GM12865 (cell line): ENCODE measurements around the gene TUBB2A.
"Not testable (repeated sequence)": the region's sequence is repeated elsewhere in the genome, so short reads cannot be mapped to it uniquely, and the experiment has no call there.

Experiments used
- DNase-seq: peaks from one replicate; pipeline ENCODE4 v3.0.0; 2010; ENCODE audit warnings: low read depth
- H3K4me3 ChIP-seq: 2 replicates; pipeline ENCODE4 v1.5.1; 2011; ENCODE audit warnings: mild to moderate bottlenecking, low read depth, low read length, control low read depth
- TF ChIP-seq, protein P1 (sequence below): IDR thresholded peaks from 2 replicates; pipeline ENCODE4 v1.5.1; 2011; ENCODE audit warnings: low read length, control low read depth, low read depth, inconsistent platforms; ENCODE audit not compliant: insufficient read depth; ENCODE audit errors: missing control alignments

Gene TUBB2A

DNA sequence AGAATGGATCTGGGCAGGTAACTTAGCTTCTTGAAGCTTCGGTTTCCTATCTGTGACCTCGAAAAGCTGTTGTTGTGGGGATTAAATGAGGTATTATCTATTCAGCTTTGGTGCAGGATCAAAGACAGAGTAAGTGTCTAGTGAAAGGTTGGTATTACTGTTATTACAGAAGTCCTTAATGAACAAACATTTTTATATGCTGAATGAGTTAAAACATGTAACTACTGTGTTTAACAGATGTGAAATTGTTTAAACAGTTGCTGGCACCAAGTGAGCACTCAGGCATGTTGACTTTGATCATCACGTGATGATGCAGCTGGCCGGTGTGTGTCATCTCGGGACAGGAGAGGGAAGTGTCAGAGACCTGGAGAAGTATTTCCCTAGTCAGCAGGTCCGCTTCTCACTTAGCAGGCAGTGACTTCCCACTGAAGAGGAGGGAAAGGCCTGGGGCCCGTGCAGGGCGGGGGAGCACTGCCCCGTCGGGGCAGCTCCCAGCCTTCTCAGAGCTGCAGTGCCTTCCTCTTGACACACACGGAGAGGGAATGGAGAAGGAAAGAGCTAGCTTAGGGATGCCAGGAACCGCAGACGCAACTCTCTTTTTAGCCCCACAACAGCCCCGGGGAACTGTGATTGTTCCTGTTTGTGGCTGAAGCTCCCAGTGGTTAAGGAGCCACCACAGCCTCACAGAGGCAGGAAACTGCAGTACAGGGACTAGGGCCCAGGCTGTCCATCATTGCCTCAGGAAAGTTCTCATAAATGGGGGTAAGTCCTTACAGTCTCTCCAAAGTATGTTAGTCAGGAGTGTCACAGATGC lies 18.0 kb downstream of the TUBB2A start:
- TF ChIP-seq, protein P1, sequence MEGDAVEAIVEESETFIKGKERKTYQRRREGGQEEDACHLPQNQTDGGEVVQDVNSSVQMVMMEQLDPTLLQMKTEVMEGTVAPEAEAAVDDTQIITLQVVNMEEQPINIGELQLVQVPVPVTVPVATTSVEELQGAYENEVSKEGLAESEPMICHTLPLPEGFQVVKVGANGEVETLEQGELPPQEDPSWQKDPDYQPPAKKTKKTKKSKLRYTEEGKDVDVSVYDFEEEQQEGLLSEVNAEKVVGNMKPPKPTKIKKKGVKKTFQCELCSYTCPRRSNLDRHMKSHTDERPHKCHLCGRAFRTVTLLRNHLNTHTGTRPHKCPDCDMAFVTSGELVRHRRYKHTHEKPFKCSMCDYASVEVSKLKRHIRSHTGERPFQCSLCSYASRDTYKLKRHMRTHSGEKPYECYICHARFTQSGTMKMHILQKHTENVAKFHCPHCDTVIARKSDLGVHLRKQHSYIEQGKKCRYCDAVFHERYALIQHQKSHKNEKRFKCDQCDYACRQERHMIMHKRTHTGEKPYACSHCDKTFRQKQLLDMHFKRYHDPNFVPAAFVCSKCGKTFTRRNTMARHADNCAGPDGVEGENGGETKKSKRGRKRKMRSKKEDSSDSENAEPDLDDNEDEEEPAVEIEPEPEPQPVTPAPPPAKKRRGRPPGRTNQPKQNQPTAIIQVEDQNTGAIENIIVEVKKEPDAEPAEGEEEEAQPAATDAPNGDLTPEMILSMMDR, result no peak
- DNase-seq, result no peak
- H3K4me3 ChIP-seq, result no peak overlapping the region

DNA sequence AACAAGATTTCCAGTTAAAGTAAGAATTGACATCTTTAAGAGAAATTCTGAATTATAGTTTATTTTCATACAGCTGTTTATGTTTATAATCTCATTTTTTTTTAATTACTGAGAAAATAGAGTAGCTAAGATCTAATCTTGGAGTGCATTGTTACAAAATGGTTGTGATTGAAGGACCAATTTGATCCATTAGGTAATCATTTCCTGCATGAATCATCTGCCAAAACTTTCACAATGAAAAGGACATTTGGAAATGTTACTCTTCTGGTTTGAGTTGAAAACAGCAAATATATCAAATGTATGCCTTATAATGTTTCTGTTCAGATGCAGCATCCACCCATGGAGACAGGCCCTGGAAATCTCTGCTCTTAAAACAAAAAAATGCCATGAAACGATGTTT lies 19.0 kb downstream of the TUBB2A start:
- TF ChIP-seq, protein P1, result no peak
- no peak overlapping the region for H3K4me3 ChIP-seq
- DNase-seq, result no peak

DNA sequence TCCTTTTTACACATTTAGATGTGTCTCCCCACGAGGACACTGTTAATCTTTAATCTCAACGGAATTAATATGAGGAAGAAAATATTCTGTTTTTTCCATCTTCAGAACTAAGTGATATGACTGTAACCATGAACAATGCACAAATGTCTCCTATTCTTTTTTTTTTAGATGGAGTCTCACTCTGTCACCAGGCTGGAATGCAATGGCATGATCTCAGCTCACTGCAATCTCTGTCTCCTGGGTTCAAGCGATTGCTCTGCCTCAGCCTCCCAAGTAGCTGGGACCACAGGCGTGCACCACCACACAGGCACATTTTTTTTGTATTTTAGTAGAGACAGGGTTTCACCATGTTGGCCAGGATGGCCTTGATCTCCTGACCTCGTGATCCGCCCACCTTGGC lies 19.5 kb downstream of the TUBB2A start:
- not testable (repeated sequence) for DNase-seq, H3K4me3 ChIP-seq

DNA sequence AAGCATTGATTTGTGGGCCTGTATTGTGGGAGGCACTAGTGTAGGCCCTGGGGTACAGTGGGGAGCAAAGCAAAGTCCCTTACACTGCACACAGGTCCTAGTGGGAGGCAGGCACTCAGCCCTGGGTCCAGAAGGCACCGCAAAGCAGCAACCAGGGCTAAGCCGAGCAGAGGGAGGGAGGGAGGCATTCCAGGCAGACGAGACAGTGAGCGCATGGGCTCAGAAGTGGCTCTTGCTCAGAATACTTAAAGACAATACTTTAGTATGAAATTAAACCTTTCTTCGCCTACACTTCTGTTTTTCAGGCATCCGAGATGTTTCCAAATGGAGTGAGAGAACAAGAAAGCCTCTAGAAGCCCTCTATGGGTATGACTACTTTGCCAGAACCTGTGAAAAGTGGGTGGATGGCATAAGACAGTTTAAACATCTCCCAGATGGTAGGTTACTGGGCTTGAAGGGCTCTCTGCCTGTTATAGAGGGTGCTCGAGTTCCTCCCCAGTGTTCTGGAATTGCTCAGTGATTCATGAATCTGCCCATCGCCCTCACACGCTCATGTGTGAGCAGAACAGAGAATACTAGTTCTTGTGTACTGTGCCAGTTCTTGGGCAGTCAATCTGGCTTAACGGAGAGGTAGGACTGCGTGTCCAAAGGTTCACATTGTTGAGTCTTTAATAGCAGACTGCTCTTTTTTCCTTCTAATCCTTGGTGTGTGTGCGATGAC lies 20.1 kb downstream of the TUBB2A start:
- TF ChIP-seq, protein P1, result no peak
- DNase-seq, result no peak

DNA sequence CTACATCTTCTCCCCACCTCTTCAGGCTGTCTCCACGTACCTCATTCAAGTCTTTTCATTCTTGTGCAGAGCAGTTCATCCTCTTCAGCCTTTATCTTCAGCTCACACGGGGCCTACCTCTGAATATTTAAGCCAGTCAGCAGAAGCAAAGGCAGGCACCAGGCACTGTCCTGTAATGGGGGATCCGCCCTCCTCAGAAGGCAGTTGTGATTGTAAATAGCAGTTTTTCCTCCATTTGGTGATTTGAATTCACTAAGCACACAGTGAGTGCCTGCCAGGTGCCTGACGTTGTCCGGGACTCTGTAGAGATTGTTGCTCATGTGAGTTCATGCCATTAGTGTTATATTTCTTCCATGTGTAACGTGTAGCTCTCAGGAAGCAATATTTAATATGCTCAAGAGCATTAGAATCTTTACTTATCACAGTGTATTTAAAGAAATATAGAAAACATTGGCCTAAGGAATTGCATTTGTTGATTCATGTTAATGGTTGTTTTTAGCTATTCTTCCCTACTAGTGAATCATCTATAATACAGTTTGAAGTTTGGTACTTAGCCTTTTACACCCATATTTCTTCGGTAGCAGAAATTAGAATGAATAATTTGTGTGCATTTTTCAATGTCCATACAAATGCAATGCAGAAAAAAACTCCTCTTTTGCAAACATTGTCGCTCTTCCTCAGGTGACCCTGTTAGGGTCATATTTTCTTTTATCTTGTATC lies 20.9 kb downstream of the TUBB2A start:
- DNase-seq, result no peak
- TF ChIP-seq, protein P1, result no peak
- H3K4me3 ChIP-seq, result no peak overlapping the region

More for the DNA sequence above, 20.1 kb downstream of the TUBB2A start:
- no peak overlapping the region for H3K4me3 ChIP-seq

DNA sequence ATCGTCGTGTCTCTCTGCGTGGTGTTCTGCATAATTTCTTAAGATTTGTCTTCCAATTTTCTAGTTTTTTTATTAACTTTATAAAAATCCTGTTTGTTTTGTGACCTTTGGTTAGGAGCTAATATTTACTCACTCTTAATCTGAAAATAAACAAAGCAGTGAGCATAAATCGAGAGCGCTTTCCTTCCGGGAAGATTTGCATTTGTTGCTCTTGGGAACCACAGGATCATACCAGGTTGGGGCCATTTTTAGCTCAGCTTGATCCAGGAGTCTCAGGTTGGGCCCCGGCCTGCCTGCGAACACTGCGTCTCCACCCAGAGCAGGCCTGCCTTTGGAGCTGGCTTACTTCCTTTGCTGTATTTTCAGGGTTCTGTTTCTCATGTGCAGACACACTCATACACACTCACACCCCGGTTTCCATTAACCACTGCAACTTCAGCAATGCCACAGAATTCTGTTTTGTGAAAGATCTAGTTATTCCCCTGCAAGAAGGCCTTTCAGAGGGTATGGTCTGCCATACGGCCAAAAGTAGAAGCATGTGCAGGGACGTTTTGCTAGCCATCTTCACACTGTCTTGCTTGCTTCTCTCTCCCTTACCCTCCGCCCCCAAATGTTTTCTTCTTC lies 21.6 kb downstream of the TUBB2A start:
- TF ChIP-seq, protein P1, result no peak
- no peak overlapping the region for H3K4me3 ChIP-seq
- DNase-seq, result no peak

DNA sequence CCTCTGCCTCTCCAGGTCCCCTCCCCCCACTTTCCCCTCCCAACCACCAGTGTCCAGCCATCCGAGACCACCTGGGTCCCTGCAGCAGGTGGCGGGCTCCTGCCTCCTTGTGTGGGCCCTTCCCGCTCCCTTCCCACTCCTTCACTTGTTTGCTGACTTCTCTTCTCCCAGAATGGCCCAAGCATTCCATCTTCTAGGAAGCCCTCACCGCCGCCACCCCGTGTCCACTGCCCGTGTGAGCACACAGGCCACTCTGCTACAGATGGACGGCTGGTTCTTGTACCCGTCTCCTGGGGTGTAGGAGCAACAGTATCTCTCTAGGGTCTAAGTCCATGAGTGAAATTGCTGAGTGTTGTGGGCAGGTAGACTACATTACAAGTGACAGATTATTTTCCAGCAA lies 23.8 kb downstream of the TUBB2A start:
- TF ChIP-seq, protein P1, result no peak
- H3K4me3 ChIP-seq, result no peak overlapping the region
- no peak for DNase-seq
